DND-41 (cell line): ENCODE data around the gene CD164L2.

Experiments
- ATAC-seq: fragments of 200-7000 bp; cut with Tn5 transposase; 3 replicates; pipeline ENCODE4 v1.9.1; 2021; ENCODE audit warnings: low read depth; ENCODE audit not compliant: insufficient read depth
- DNase-seq: peaks from one replicate; pipeline ENCODE4 v3.0.0-alpha.2; 2020
- H2AFZ ChIP-seq: 2 replicates; pipeline ENCODE4 v1.6.0; 2012; ENCODE audit warnings: low read depth, low read length
- H3K27ac ChIP-seq: 2 replicates; pipeline ENCODE4 v1.5.1; 2012; ENCODE audit warnings: low read length, inconsistent platforms
- H3K27me3 ChIP-seq: fragments of 200-600 bp; sonication (generic); 2 replicates; pipeline ENCODE4 v1.6.0; 2012; ENCODE audit warnings: low read length, mild to moderate bottlenecking, inconsistent platforms; ENCODE audit not compliant: insufficient read depth, poor library complexity
- H3K36me3 ChIP-seq: 2 replicates; pipeline ENCODE4 v1.5.1; 2012; ENCODE audit warnings: low read length, inconsistent platforms; ENCODE audit not compliant: insufficient read depth
- H3K4me1 ChIP-seq: 2 replicates; pipeline ENCODE4 v1.5.1; 2012; ENCODE audit warnings: mild to moderate bottlenecking, low read length; ENCODE audit not compliant: insufficient read depth
- H3K4me2 ChIP-seq: 2 replicates; pipeline ENCODE4 v1.6.0; 2012; ENCODE audit warnings: mild to moderate bottlenecking, moderate library complexity, low read length, inconsistent platforms; ENCODE audit not compliant: insufficient read depth
- H3K4me3 ChIP-seq, 2 experiments: fragments of 200-600 bp in 1 of 2; shearing (Covaris generic) in 1 of 2; 2 replicates each; pipeline ENCODE4 v1.5.1; 2012 to 2016; ENCODE audit warnings: inconsistent platforms in 2 of 2, low read length in 2 of 2, mild to moderate bottlenecking in 2 of 2, low read depth in 1 of 2, moderate library complexity in 1 of 2
- H3K79me2 ChIP-seq: 2 replicates; pipeline ENCODE4 v1.6.0; 2012; ENCODE audit warnings: low read length, inconsistent platforms; ENCODE audit not compliant: insufficient read depth
- H3K9ac ChIP-seq: 2 replicates; pipeline ENCODE4 v1.6.0; 2012; ENCODE audit warnings: low read depth, mild to moderate bottlenecking, inconsistent platforms, low read length, moderate library complexity
- H3K9me3 ChIP-seq: 2 replicates; pipeline ENCODE4 v1.5.1; 2012; ENCODE audit warnings: low read length, moderate library complexity, mild to moderate bottlenecking, inconsistent platforms; ENCODE audit not compliant: insufficient read depth, severe bottlenecking
- H4K20me1 ChIP-seq: 2 replicates; pipeline ENCODE4 v1.6.0; 2012; ENCODE audit warnings: low read length; ENCODE audit not compliant: insufficient read depth
- EZH2 ChIP-seq: IDR thresholded peaks from 3 replicates; pipeline ENCODE4 v1.6.1; 2012; ENCODE audit warnings: borderline replicate concordance, low read depth, mild to moderate bottlenecking, moderate library complexity, low read length, inconsistent platforms; ENCODE audit not compliant: severe bottlenecking
- TF ChIP-seq, protein P1 (sequence below): IDR thresholded peaks from 2 replicates; pipeline ENCODE4 v1.5.1; 2012; ENCODE audit warnings: borderline replicate concordance, low read length, moderate library complexity, mild to moderate bottlenecking; ENCODE audit not compliant: poor library complexity, severe bottlenecking; ENCODE audit errors: extremely low read depth

CD164L2 gene

DNA sequence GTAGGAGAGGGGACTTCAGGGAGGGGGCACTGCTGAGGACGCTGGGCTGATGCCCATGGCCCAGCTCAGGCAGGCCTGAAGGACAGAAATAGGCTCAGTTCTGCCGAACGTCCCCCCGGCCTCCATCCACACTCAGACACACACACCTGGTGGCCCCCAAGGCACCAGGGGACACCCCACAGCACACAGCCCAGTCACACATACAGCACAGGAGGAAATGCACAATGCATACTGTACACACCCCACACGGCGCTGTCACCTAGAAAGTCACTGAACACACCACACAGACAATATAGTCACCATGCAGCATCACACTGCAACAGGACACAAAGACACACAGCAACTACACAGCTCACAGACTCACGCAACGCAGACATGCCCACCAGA lies 40.7 kb downstream of the CD164L2 start:
- Histone ChIP-seq H3K9me3 (no peaks in the 10 kb centered on the region), H3K79me2 (no peaks in the 10 kb centered on the region), H3K4me2 (no peak overlapping the region), H3K4me1 (peaks cover 9% of the 10 kb centered on the region), H3K27me3 (no peaks in the 10 kb centered on the region), H3K36me3 (peaks cover 4% of the 10 kb centered on the region; the same call in 1 of the 2 replicates), H4K20me1 (no peaks in the 10 kb centered on the region), H3K27ac (no peak overlapping the region), H3K4me3 (no peak overlapping the region), H2AFZ (no peak overlapping the region), H3K9ac (no peak overlapping the region)
- no peak for DNase-seq
- TF ChIP-seq EZH2 = no peak
- TF ChIP-seq, protein P1, sequence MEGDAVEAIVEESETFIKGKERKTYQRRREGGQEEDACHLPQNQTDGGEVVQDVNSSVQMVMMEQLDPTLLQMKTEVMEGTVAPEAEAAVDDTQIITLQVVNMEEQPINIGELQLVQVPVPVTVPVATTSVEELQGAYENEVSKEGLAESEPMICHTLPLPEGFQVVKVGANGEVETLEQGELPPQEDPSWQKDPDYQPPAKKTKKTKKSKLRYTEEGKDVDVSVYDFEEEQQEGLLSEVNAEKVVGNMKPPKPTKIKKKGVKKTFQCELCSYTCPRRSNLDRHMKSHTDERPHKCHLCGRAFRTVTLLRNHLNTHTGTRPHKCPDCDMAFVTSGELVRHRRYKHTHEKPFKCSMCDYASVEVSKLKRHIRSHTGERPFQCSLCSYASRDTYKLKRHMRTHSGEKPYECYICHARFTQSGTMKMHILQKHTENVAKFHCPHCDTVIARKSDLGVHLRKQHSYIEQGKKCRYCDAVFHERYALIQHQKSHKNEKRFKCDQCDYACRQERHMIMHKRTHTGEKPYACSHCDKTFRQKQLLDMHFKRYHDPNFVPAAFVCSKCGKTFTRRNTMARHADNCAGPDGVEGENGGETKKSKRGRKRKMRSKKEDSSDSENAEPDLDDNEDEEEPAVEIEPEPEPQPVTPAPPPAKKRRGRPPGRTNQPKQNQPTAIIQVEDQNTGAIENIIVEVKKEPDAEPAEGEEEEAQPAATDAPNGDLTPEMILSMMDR = no peak
- peak; percentile 30; the same call in 1 of the 3 replicates for ATAC-seq

DNA sequence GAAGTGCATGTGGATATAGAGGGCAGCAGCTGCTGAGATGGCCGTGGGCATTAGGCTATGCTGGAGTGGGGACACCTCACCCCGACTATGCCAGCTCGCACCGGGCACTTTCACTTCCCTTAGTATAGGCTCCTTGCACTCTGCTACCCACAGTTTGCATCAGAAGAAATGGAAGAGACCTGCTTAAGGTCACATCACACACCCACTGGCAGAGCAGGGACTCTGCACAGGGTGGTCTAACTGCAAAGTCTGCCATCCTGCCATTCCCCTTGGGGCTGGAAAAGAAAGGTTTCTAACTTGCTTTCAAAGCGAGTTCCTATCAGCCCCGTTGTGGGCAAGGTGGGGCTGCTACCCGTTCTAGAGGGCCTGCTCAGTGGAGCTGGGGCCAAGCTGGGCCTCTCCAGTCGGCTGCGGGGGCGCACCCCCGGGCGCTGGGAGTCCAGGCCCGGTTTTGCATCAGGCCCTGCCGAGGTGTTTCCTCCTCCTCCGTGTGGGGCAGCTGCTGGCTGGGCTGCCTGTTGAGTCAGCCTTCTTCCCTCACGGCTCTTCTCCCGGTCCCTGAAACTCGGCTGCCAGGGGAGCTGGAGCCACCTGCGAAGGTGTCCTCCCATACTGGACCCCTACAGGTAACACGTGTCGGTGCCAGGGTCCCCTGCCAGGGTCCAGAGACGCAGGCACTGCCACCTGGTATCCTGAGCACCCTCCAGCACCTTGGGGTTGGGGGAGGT lies 41.4 kb downstream of the CD164L2 start, which contains the start of gene SYTL1:
Gene SYTL1, plus strand, starts transcription at position 498 of the 728 bp plus-strand sequence. CDS start 3,313 bp downstream, outside the sequence.
- H3K36me3 ChIP-seq = peaks cover 6% of the 10 kb centered on the region
- no peak within 1 kb of the TSS for H2AFZ ChIP-seq

DNA sequence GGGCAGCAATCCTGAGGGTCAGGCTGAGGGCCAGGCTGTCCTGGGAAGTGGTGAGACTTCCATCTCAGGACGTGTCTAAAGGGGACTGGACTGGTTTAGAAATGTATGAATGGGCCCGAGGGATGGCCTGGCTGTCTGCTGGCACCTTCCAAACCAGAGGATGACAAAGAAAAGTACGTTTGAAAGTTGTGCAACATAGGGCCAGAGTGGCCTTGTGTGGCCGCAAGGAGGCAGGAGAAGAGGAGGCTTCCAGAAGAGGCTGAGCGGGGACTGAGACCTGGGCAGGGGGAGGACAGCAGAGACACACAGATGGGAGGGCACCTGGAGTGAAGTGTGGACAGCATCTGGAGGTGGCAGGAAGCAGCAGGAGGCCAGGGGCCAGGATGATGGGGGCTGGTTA lies 43.9 kb downstream of the CD164L2 start:
- ATAC-seq (no peak), DNase-seq (no peak)
- Histone ChIP-seq H2AFZ (no peak overlapping the region), H3K4me2 (no peak overlapping the region), H3K4me1 (peaks cover 9% of the 10 kb centered on the region), H3K27me3 (no peaks in the 10 kb centered on the region), H4K20me1 (no peaks in the 10 kb centered on the region; the same call in 1 of the 2 replicates), H3K79me2 (no peaks in the 10 kb centered on the region), H3K9me3 (no peaks in the 10 kb centered on the region), H3K9ac (no peak overlapping the region), H3K27ac (no peak overlapping the region), H3K36me3 (peaks cover 31% of the 10 kb centered on the region), H3K4me3 (no peak overlapping the region)
- no peak for TF ChIP-seq EZH2
- TF ChIP-seq, protein P1 = no peak

More for the DNA sequence above, 41.4 kb downstream of the CD164L2 start, which contains the start of gene SYTL1:
- Histone ChIP-seq H3K4me2 (no peak within 1 kb of the TSS), H3K27ac (no peak within 1 kb of the TSS), H4K20me1 (no peaks in the 10 kb centered on the region), H3K27me3 (no peaks in the 10 kb centered on the region), H3K4me3 (no peak within 1 kb of the TSS), H3K9me3 (no peaks in the 10 kb centered on the region), H3K79me2 (no peaks in the 10 kb centered on the region), H3K9ac (no peak within 1 kb of the TSS), H3K4me1 (peaks cover 9% of the 10 kb centered on the region)
- TF ChIP-seq, protein P1 = no peak
- no peak for TF ChIP-seq EZH2
- ATAC-seq (peak; percentile 68), DNase-seq (peak; percentile 62)
